Neutrophil (primary cell): ENCODE results near the gene CHRNA4.

Experiments used
- H3K27ac ChIP-seq: fragments of 200-600 bp; sonication (generic); 2 replicates; pipeline ENCODE4 v1.5.1; 2016; ENCODE audit warnings: mild to moderate bottlenecking, moderate library complexity
- H3K27me3 ChIP-seq: fragments of 200-600 bp; sonication (generic); 2 replicates; pipeline ENCODE4 v1.6.0; 2016; ENCODE audit warnings: mild to moderate bottlenecking
- H3K36me3 ChIP-seq: fragments of 200-600 bp; sonication (generic); 2 replicates; pipeline ENCODE4 v1.5.1; 2017
- H3K4me1 ChIP-seq, 2 experiments: fragments of 200-600 bp in 1 of 2; sonication (generic) in 1 of 2; 1 replicate in 1 of 2; 2 replicates in 1 of 2; pipeline versions ENCODE4 v1.5.1 to v1.6.1; 2013 to 2016; ENCODE audit warnings: low read depth in 1 of 2, low read length in 1 of 2, mild to moderate bottlenecking in 1 of 2, moderate library complexity in 1 of 2; ENCODE audit not compliant: control insufficient read depth in 1 of 2, insufficient read depth in 1 of 2
- H3K4me3 ChIP-seq, 2 experiments: fragments of 200-600 bp in 1 of 2; sonication (generic) in 1 of 2; 1 replicate in 1 of 2; 2 replicates in 1 of 2; pipeline ENCODE4 v1.5.1; 2013 to 2016; ENCODE audit warnings: low read depth in 1 of 2, low read length in 1 of 2, mild to moderate bottlenecking in 1 of 2, moderate library complexity in 1 of 2
- H3K9me3 ChIP-seq: fragments of 200-600 bp; sonication (generic); 2 replicates; pipeline ENCODE4 v1.5.1; 2016
- CTCF ChIP-seq: fragments of 200-600 bp; sonication (generic); IDR thresholded peaks from 2 replicates; pipeline ENCODE4 v1.5.1; 2016; ENCODE audit warnings: antibody characterized with exemption

Gene CHRNA4

GRCh38 chr20:63377951-63378381, 16.8 kb upstream of the CHRNA4 start:
- Histone ChIP-seq H3K36me3 (no peaks in the 10 kb centered on the region), H3K4me3 (no peak overlapping the region), H3K27ac (no peak overlapping the region), H3K4me1 (no peaks in the 10 kb centered on the region), H3K9me3 (no peaks in the 10 kb centered on the region), H3K27me3 (peaks cover 61% of the 10 kb centered on the region)
- no peak for TF ChIP-seq CTCF

DNA sequence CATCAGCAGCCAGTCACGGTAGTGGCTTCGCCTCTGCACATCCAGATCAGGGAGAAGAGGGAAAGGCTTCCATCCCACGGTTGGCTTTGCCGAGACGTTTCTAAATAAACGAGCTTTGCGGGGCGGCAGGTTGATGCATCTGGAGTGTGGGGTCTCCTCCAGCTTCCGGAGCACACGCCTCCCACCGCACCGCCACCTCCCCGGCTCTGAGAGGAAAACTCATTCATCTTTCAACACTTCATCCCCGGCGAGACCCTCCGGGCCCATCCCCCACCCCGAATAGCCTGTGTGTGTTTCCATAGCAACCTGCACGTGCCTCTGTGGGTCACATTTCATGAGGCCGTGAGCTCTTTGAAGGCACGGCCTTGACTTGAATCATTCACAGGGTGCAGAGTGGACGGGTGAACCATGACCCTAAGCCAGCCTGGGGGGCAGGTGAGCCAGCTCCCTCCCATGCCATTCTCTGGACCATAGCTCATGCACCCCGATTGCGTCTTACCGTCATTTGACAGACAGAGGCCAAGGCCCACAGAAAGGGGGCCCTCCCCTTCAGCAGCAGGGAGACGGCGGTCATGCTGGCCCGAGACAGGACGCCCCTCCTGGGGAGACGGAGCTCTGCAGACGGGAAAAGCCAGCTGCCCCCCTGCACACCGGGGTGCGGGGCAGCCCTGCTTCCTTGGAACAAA, 16.2 kb upstream of the CHRNA4 start:
- Histone ChIP-seq H3K4me3 (no peak overlapping the region), H3K4me1 (no peaks in the 10 kb centered on the region), H3K9me3 (no peaks in the 10 kb centered on the region), H3K27me3 (peaks cover 61% of the 10 kb centered on the region), H3K27ac (no peak overlapping the region), H3K36me3 (no peaks in the 10 kb centered on the region)
- TF ChIP-seq CTCF, result no peak

- no peak overlapping the region for H3K4me3 ChIP-seq
- no peaks in the 10 kb centered on the region for H3K9me3 ChIP-seq
- H3K27ac ChIP-seq, result no peak overlapping the region
- no peak for TF ChIP-seq CTCF
- peaks cover 62% of the 10 kb centered on the region for H3K27me3 ChIP-seq
- H3K4me1 ChIP-seq, result no peaks in the 10 kb centered on the region
- H3K36me3 ChIP-seq, result no peaks in the 10 kb centered on the region
Measured at GRCh38 chr20:63376283-63377250, 15.4 kb upstream of the CHRNA4 start.

DNA sequence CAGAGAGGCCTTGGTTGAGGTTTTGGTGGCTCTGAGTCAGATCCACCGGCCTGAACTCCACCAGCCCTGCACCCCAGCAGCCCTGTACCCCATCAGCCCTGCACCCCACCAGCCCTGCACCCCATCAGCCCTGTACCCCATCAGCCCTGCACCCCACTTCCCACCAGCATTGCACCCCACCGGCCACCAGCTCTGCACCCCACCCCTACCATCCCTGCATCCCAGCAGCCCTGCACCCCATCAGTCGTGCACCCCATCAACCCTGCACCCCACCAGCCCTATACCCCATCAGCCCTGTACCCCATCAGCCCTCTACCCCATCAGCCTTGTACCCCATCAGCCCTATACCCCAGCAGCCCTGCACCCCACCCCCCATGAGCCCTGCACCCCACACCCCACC, 14.3 kb upstream of the CHRNA4 start:
- Histone ChIP-seq H3K27ac (no peak overlapping the region), H3K27me3 (peaks cover 62% of the 10 kb centered on the region), H3K4me3 (no peak overlapping the region), H3K4me1 (no peaks in the 10 kb centered on the region), H3K36me3 (no peaks in the 10 kb centered on the region), H3K9me3 (no peaks in the 10 kb centered on the region)
- no peak for TF ChIP-seq CTCF

- TF ChIP-seq CTCF, result no peak
- H3K9me3 ChIP-seq, result no peaks in the 10 kb centered on the region
- H3K27me3 ChIP-seq, result peaks cover 61% of the 10 kb centered on the region
- no peak overlapping the region for H3K4me3 ChIP-seq
- no peak overlapping the region for H3K27ac ChIP-seq
- H3K4me1 ChIP-seq, result no peaks in the 10 kb centered on the region
- H3K36me3 ChIP-seq, result no peaks in the 10 kb centered on the region
Measured at GRCh38 chr20:63374504-63374903, 13.4 kb upstream of the CHRNA4 start.
